A549 (cell line): ENCODE data around the gene PIGK. TPM values are rescaled to one million over a fixed set of nuclear protein-coding genes. Genes with fewer than 3 reads are reported as not detected.

Source experiments
- ATAC-seq, 2 experiments: fragments of 200-7000 bp in 1 of 2; fragments of >200 bp in 1 of 2; cut with Nextera tagmentation in 1 of 2; cut with Tn5 transposase in 1 of 2; 3 replicates each; pipeline versions ENCODE4 v1.8.0 to v1.9.1; 2018 to 2020; ENCODE audit warnings: mild to moderate bottlenecking in 1 of 2, moderate library complexity in 1 of 2
- CTCF ChIA-PET: fragments of 300-600 bp; sonication (Branson Sonifier 250); formaldehyde crosslinking; extraction: SDS; loops from one replicate; lab custom pipeline; 2021; ENCODE audit warnings: antibody characterized with exemption, inconsistent platforms; lab: Yijun Ruan, JAX
- POLR2A ChIA-PET: fragments of 350-600 bp; formaldehyde crosslinking; extraction: SDS; loops from one replicate; lab custom pipeline; 2021; ENCODE audit warnings: antibody characterized with exemption, inconsistent platforms; lab: Yijun Ruan, JAX
- DNase-seq, 2 experiments: peaks; one replicate each; pipeline versions ENCODE4 v3.0.0 to v3.0.0-alpha.2; 2011 to 2016; ENCODE audit warnings: low read depth in 1 of 2, low spot score in 1 of 2
- FAIRE-seq: peaks from 2 replicates; lab custom pipeline; 2011; peaks lifted over from hg19 to GRCh38; lab: Jason Lieb, UNC
- H3K27ac ChIP-seq, 2 experiments: fragments of >200 bp; sonication (Bioruptor Twin); formaldehyde crosslinking; 3 replicates each; pipeline ENCODE4 v1.5.1; 2016 to 2017
- H3K4me1 ChIP-seq: fragments of >200 bp; sonication (Bioruptor Twin); formaldehyde crosslinking; 3 replicates; pipeline ENCODE4 v1.6.1; 2016
- H3K4me2 ChIP-seq: fragments of >200 bp; sonication (Bioruptor Twin); formaldehyde crosslinking; 3 replicates; pipeline ENCODE4 v1.6.1; 2016
- H3K4me3 ChIP-seq: fragments of >200 bp; sonication (Bioruptor Twin); formaldehyde crosslinking; 3 replicates; pipeline ENCODE4 v1.5.1; 2016
- H3K9me3 ChIP-seq: fragments of >200 bp; sonication (Bioruptor Twin); formaldehyde crosslinking; 3 replicates; pipeline ENCODE4 v1.6.1; 2016
- ATOH8 ChIP-seq: fragments of 250-450 bp; sonication (Bioruptor Pico); IDR thresholded peaks from 2 replicates; pipeline ENCODE4 v1.5.0; 2020; ENCODE audit warnings: low read depth, mild to moderate bottlenecking, moderate library complexity
- CBX2 ChIP-seq: fragments of 200-600 bp; sonication (generic); IDR thresholded peaks from 2 replicates; pipeline ENCODE4 v1.6.1; 2016; ENCODE audit warnings: low read depth, mild to moderate bottlenecking, borderline replicate concordance
- CEBPB ChIP-seq, 2 experiments: fragments of >200 bp in 1 of 2; sonication (Bioruptor Twin) in 1 of 2; formaldehyde crosslinking in 1 of 2; IDR thresholded peaks; 2 replicates each; pipeline ENCODE4 v1.6.1; 2012 to 2016
- CTCF ChIP-seq: fragments of >200 bp; sonication (Bioruptor Twin); formaldehyde crosslinking; IDR thresholded peaks from 3 replicates; pipeline ENCODE4 v1.5.1; 2016
- E2F6 ChIP-seq: IDR thresholded peaks from 2 replicates; pipeline ENCODE4 v1.6.1; 2012; ENCODE audit warnings: low read depth, borderline replicate concordance
- EHMT2 ChIP-seq: fragments of 200-600 bp; sonication (generic); IDR thresholded peaks from 2 replicates; pipeline ENCODE4 v1.6.1; 2016; ENCODE audit warnings: antibody characterized with exemption, low read depth, mild to moderate bottlenecking, moderate library complexity
- ELK1 ChIP-seq: fragments of 150-350 bp; IDR thresholded peaks from 2 replicates; pipeline ENCODE4 v1.6.1; 2014; ENCODE audit warnings: low read depth, mild to moderate bottlenecking, low read length
- EP300 ChIP-seq, 2 experiments: fragments of >200 bp; sonication (Bioruptor Twin); formaldehyde crosslinking; IDR thresholded peaks; 2 replicates in 1 of 2; 3 replicates in 1 of 2; pipeline ENCODE4 v1.6.1; 2016 to 2017
- FOSB ChIP-seq: fragments of 250-450 bp; sonication (Bioruptor Pico); IDR thresholded peaks from 2 replicates; pipeline ENCODE4 v1.5.0; 2020; ENCODE audit warnings: mild to moderate bottlenecking, moderate library complexity
- FOXS1 ChIP-seq: fragments of 250-450 bp; sonication (Bioruptor Pico); IDR thresholded peaks from 2 replicates; pipeline ENCODE4 v1.5.0; 2020; ENCODE audit warnings: mild to moderate bottlenecking, moderate library complexity
- GATA3 ChIP-seq: IDR thresholded peaks from 2 replicates; pipeline ENCODE4 v1.6.1; 2012; ENCODE audit warnings: borderline replicate concordance
- HEYL ChIP-seq: fragments of 250-450 bp; sonication (Bioruptor Pico); IDR thresholded peaks from 2 replicates; pipeline ENCODE4 v1.8.0; 2021; ENCODE audit warnings: mild to moderate bottlenecking, moderate library complexity
- HOXB13 ChIP-seq: fragments of 250-450 bp; sonication (Bioruptor Pico); IDR thresholded peaks from 2 replicates; pipeline ENCODE4 v1.5.0; 2020; ENCODE audit warnings: low read depth, mild to moderate bottlenecking, moderate library complexity
- JUN ChIP-seq, 2 experiments: fragments of >200 bp; sonication (Bioruptor Twin); formaldehyde crosslinking; IDR thresholded peaks; 2 replicates in 1 of 2; 3 replicates in 1 of 2; pipeline ENCODE4 v1.6.1; 2016 to 2017
- KDM1A ChIP-seq: fragments of 200-600 bp; sonication (generic); IDR thresholded peaks from 2 replicates; pipeline ENCODE4 v1.6.1; 2016; ENCODE audit warnings: low read depth, mild to moderate bottlenecking
- KDM5A ChIP-seq: fragments of 200-600 bp; sonication (generic); IDR thresholded peaks from 2 replicates; pipeline ENCODE4 v1.6.1; 2016; ENCODE audit warnings: antibody characterized with exemption, mild to moderate bottlenecking
- MAFK ChIP-seq: fragments of 450-650 bp; IDR thresholded peaks from 2 replicates; pipeline ENCODE4 v1.6.1; 2014; ENCODE audit not compliant: partially characterized antibody
- MAX ChIP-seq: IDR thresholded peaks from 2 replicates; pipeline ENCODE4 v1.6.1; 2012
- MYC ChIP-seq: IDR thresholded peaks from 2 replicates; pipeline ENCODE4 v1.6.1; 2012; ENCODE audit warnings: mild to moderate bottlenecking, inconsistent platforms, low read length, improper control_type of control experiment, borderline replicate concordance
- PHF8 ChIP-seq: fragments of 200-600 bp; sonication (generic); IDR thresholded peaks from 2 replicates; pipeline ENCODE4 v1.6.1; 2016; ENCODE audit warnings: low read depth, mild to moderate bottlenecking, antibody characterized with exemption, moderate library complexity, borderline replicate concordance
- RAD21 ChIP-seq, 2 experiments: fragments of >200 bp in 1 of 2; sonication (Bioruptor Twin) in 1 of 2; formaldehyde crosslinking in 1 of 2; IDR thresholded peaks in 1 of 2; conservative IDR thresholded peaks in 1 of 2; 2 replicates in 1 of 2; 3 replicates in 1 of 2; pipeline ENCODE4 v1.6.1; 2012 to 2018; ENCODE audit warnings: inconsistent platforms in 1 of 2
- RFX5 ChIP-seq: fragments of 450-650 bp; IDR thresholded peaks from 2 replicates; pipeline ENCODE4 v1.7.1; 2014; ENCODE audit warnings: antibody characterized with exemption, mild to moderate bottlenecking, moderate library complexity
- RNF2 ChIP-seq: fragments of 200-600 bp; sonication (generic); IDR thresholded peaks from 2 replicates; pipeline ENCODE4 v1.6.1; 2016; ENCODE audit warnings: low read depth, mild to moderate bottlenecking, antibody characterized with exemption, moderate library complexity, borderline replicate concordance
- SMC3 ChIP-seq: fragments of >200 bp; sonication (Bioruptor Twin); formaldehyde crosslinking; IDR thresholded peaks from 3 replicates; pipeline ENCODE4 v1.6.1; 2018; ENCODE audit warnings: inconsistent platforms
- TFCP2L1 ChIP-seq: fragments of 250-450 bp; sonication (Bioruptor Pico); IDR thresholded peaks from 2 replicates; pipeline ENCODE4 v1.5.0; 2021; ENCODE audit warnings: mild to moderate bottlenecking
- TP53 ChIP-seq: fragments of 250-450 bp; sonication (Bioruptor Pico); IDR thresholded peaks from 2 replicates; pipeline ENCODE4 v1.5.0; 2021; ENCODE audit warnings: mild to moderate bottlenecking, moderate library complexity
- USF2 ChIP-seq: fragments of 450-650 bp; IDR thresholded peaks from 2 replicates; pipeline ENCODE4 v1.6.1; 2014; ENCODE audit warnings: antibody characterized with exemption
- ZC3H11A ChIP-seq: fragments of 450-650 bp; IDR thresholded peaks from 2 replicates; pipeline ENCODE4 v1.6.1; 2014; ENCODE audit warnings: antibody characterized with exemption, mild to moderate bottlenecking
- ZNF302 ChIP-seq: fragments of 250-450 bp; sonication (Bioruptor Pico); IDR thresholded peaks from 2 replicates; pipeline ENCODE4 v1.9.0; 2021; ENCODE audit warnings: inconsistent platforms, mild to moderate bottlenecking, moderate library complexity
- ZSCAN20 ChIP-seq: fragments of 250-450 bp; sonication (Bioruptor Pico); IDR thresholded peaks from 2 replicates; pipeline ENCODE4 v1.8.0; 2022; ENCODE audit warnings: mild to moderate bottlenecking, moderate library complexity
- WGBS: methylation state at CpG from one replicate; pipeline ENCODE4 v1.1.6; 2017; ENCODE audit errors: missing lambda C conversion rate; 5-methylcytosine and 5-hydroxymethylcytosine counted together
- polyA plus RNA-seq, 4 experiments: library from polyadenylated mRNA; depleted of rRNA in 3 of 4; stranded (reverse); fragments of >200 nt; fragmentation: RNase III in 1 of 4; extraction: RNeasy Plus Mini Kit Qiagen cat#74134 plus additional on column Dnase treatment in 1 of 4; gene quantifications; 2 replicates in 3 of 4; 3 replicates in 1 of 4; pipeline ENCODE4 v1.2.3, GENCODE V29; 2011 to 2017

Gene PIGK
- polyA plus RNA-seq, 2 of the 4 experiments (the other 2 are of a cell fraction): 31.2 to 38.5 TPM

GRCh38 chr1:77156214-77156613 is 63.0 kb downstream of the PIGK start:
- FAIRE-seq (no peak), ATAC-seq (no peak), DNase-seq (no peak)
- H3K4me3 ChIP-seq: no peak overlapping the region
- H3K9me3 ChIP-seq: peaks cover 5% of the 10 kb centered on the region; the same call in 1 of the 3 replicates
- TF ChIP-seq FOXS1 (CRISPR knock-in tag) (no peak), HOXB13 (CRISPR knock-in tag) (no peak), KDM5A (no peak), TP53 (CRISPR knock-in tag) (no peak), MAFK (no peak), FOSB (CRISPR knock-in tag) (no peak), GATA3 (no peak), EHMT2 (no peak), ZNF302 (no peak), JUN (IDR thresholded peaks at IDR 0.05) (no peak), EP300 (IDR thresholded peaks at IDR 0.05) (no peak), MYC (no peak), ZC3H11A (no peak), RFX5 (no peak), USF2 (no peak), SMC3 (no peak), MAX (no peak)
- CTCF ChIA-PET: no interaction called here
- H3K4me1 ChIP-seq: no peaks in the 10 kb centered on the region
- H3K4me2 ChIP-seq: no peak overlapping the region
- POLR2A ChIA-PET: no interaction called here
- no peak overlapping the region for H3K27ac ChIP-seq

- Histone ChIP-seq H3K9me3 (no peaks in the 10 kb centered on the region), H3K4me1 (no peaks in the 10 kb centered on the region), H3K4me2 (no peak overlapping the region), H3K4me3 (no peak overlapping the region), H3K27ac (no peak overlapping the region)
- no peak for FAIRE-seq
- ChIA-PET CTCF (interaction anchor here (1.2 to 2.0 kb wide), 2 partner anchors 9 to 386 kb away, joined by 3 to 4 read pairs; no protein-coding TSS in a partner anchor), POLR2A (no interaction called here)
- ATAC-seq: no peak
- DNase-seq: no peak
- no peak for TF ChIP-seq MAX
- WGBS: 91% methylated on average over 5 of the region's 5 CpGs
These were observed 73.0 kb downstream of the PIGK start for GRCh38 chr1:77146270-77146669.

- FAIRE-seq: no peak
- WGBS: 55% methylated on average over 2 of the region's 2 CpGs
- ATAC-seq: no peak
- H3K4me3 ChIP-seq: no peak overlapping the region
- no peak overlapping the region for H3K4me2 ChIP-seq
- no peak overlapping the region for H3K27ac ChIP-seq
- no peaks in the 10 kb centered on the region for H3K4me1 ChIP-seq
- POLR2A ChIA-PET: no interaction called here
- H3K9me3 ChIP-seq: no peaks in the 10 kb centered on the region
- DNase-seq: peak; percentile 1 to 2
- CTCF ChIA-PET: interaction anchor here (0.6 to 2.6 kb wide), 3 partner anchors 9 to 990 kb away, joined by 3 to 8 read pairs (median 7); no protein-coding TSS in a partner anchor
- TF ChIP-seq HEYL (CRISPR knock-in tag) (no peak), ZSCAN20 (CRISPR knock-in tag) (no peak), KDM1A (no peak), RFX5 (no peak), RAD21 (conservative IDR thresholded peaks at IDR 0.05 in 1 of 2, IDR thresholded peaks at IDR 0.05 in 1 of 2) (peak; percentile 48 to 64; a peak in 4 of 5 replicates), ELK1 (no peak), E2F6 (no peak), RNF2 (no peak), PHF8 (no peak), CBX2 (no peak), CEBPB (IDR thresholded peaks at IDR 0.05) (no peak), KDM5A (no peak), TFCP2L1 (CRISPR knock-in tag) (no peak), CTCF (peak; percentile 50; the same call in 2 of the 3 replicates), ATOH8 (no peak)
These were observed 75.6 kb downstream of the PIGK start for GRCh38 chr1:77143529-77144121.
